HEK293T (cell line): ENCODE measurements around the gene PRDM16.

Experiments
- CTCF ChIA-PET: fragments of 350-600 bp; formaldehyde crosslinking; extraction: SDS; loops from one replicate; lab custom pipeline; 2021; ENCODE audit warnings: antibody characterized with exemption, inconsistent platforms; lab: Yijun Ruan, JAX
- POLR2A ChIA-PET: fragments of 350-600 bp; formaldehyde crosslinking; extraction: SDS; loops from one replicate; lab custom pipeline; 2020; ENCODE audit warnings: antibody characterized with exemption, inconsistent platforms; lab: Yijun Ruan, JAX
- DNase-seq: peaks from one replicate; pipeline ENCODE4 v3.0.0; 2012; ENCODE audit warnings: mixed read lengths; ENCODE audit errors: extremely low spot score
- ARNT ChIP-seq: fragments of 450-650 bp; IDR thresholded peaks from 2 replicates; pipeline ENCODE4 v1.6.1; 2017; ENCODE audit warnings: mild to moderate bottlenecking
- BHLHE40 ChIP-seq: fragments of 450-650 bp; IDR thresholded peaks from 2 replicates; pipeline ENCODE4 v1.6.1; 2016; ENCODE audit warnings: mild to moderate bottlenecking, moderate library complexity, borderline replicate concordance
- CTBP1 ChIP-seq: fragments of 450-650 bp; IDR thresholded peaks from 2 replicates; pipeline ENCODE4 v1.6.1; 2016; ENCODE audit warnings: borderline replicate concordance
- ELF4 ChIP-seq: fragments of 450-650 bp; IDR thresholded peaks from 2 replicates; pipeline ENCODE4 v1.6.1; 2017; ENCODE audit warnings: antibody characterized with exemption
- FOXA1 ChIP-seq: fragments of 450-650 bp; IDR thresholded peaks from 2 replicates; pipeline ENCODE4 v1.6.1; 2016; ENCODE audit warnings: mild to moderate bottlenecking
- FOXK2 ChIP-seq: fragments of 450-650 bp; IDR thresholded peaks from 2 replicates; pipeline ENCODE4 v1.6.1; 2016; ENCODE audit warnings: mild to moderate bottlenecking
- FOXM1 ChIP-seq: fragments of 450-650 bp; IDR thresholded peaks from 2 replicates; pipeline ENCODE4 v1.6.1; 2017; ENCODE audit warnings: mild to moderate bottlenecking, borderline replicate concordance
- HDGF ChIP-seq: fragments of 450-650 bp; IDR thresholded peaks from 2 replicates; pipeline ENCODE4 v1.6.1; 2017; ENCODE audit warnings: antibody characterized with exemption, borderline replicate concordance
- L3MBTL2 ChIP-seq: fragments of 450-650 bp; conservative IDR thresholded peaks from 2 replicates; pipeline ENCODE4 v1.6.1; 2016; ENCODE audit warnings: mild to moderate bottlenecking
- LEF1 ChIP-seq: fragments of 450-650 bp; IDR thresholded peaks from 2 replicates; pipeline ENCODE4 v1.6.1; 2017; ENCODE audit warnings: mild to moderate bottlenecking, borderline replicate concordance
- NFRKB ChIP-seq: fragments of 450-650 bp; IDR thresholded peaks from 2 replicates; pipeline ENCODE4 v1.6.1; 2016; ENCODE audit warnings: mild to moderate bottlenecking, moderate library complexity
- PKNOX1 ChIP-seq: fragments of 450-650 bp; IDR thresholded peaks from 2 replicates; pipeline ENCODE4 v1.6.1; 2016
- SP1 ChIP-seq: fragments of 450-650 bp; IDR thresholded peaks from 2 replicates; pipeline ENCODE4 v1.6.1; 2017
- SUZ12 ChIP-seq: fragments of 450-650 bp; IDR thresholded peaks from 2 replicates; pipeline ENCODE4 v1.6.1; 2016; ENCODE audit warnings: mild to moderate bottlenecking
- TARDBP ChIP-seq: fragments of 450-650 bp; IDR thresholded peaks from 2 replicates; pipeline ENCODE4 v1.6.1; 2016
- ZNF384 ChIP-seq: fragments of 450-650 bp; IDR thresholded peaks from 2 replicates; pipeline ENCODE4 v1.6.1; 2016

The PRDM16 gene

GRCh38 chr1:3353876-3354275, 284.9 kb downstream of the PRDM16 start:
- POLR2A ChIA-PET: interaction anchor here (3.6 kb wide), 1 partner anchor 31 kb away, joined by 12 read pairs; no protein-coding TSS in a partner anchor
- no peak for TF ChIP-seq ZNF384
- no peak for TF ChIP-seq TARDBP
- TF ChIP-seq BHLHE40: no peak
- no peak for TF ChIP-seq HDGF
- no peak for TF ChIP-seq L3MBTL2
- no peak for TF ChIP-seq PKNOX1
- TF ChIP-seq LEF1: no peak
- no peak for TF ChIP-seq ELF4
- TF ChIP-seq SP1: no peak
- TF ChIP-seq CTBP1: no peak
- TF ChIP-seq ARNT: no peak
- no peak for TF ChIP-seq FOXA1
- no peak for TF ChIP-seq FOXM1
- TF ChIP-seq NFRKB: no peak
- TF ChIP-seq SUZ12: no peak
- TF ChIP-seq FOXK2: no peak
- CTCF ChIA-PET: interaction anchor here (0.7 kb wide), 1 partner anchor 55 kb away, joined by 4 read pairs; no protein-coding TSS in a partner anchor
- no peak for DNase-seq

- DNase-seq: no peak
- ChIA-PET CTCF (no interaction called here), POLR2A (interaction anchor here (3.6 kb wide), 1 partner anchor 32 kb away, joined by 12 read pairs; no protein-coding TSS in a partner anchor)
- TF ChIP-seq FOXM1: no peak
- TF ChIP-seq HDGF: no peak
- no peak for TF ChIP-seq LEF1
- TF ChIP-seq SUZ12: no peak
- no peak for TF ChIP-seq PKNOX1
- TF ChIP-seq NFRKB: no peak
- no peak for TF ChIP-seq FOXA1
- TF ChIP-seq FOXK2: no peak
- TF ChIP-seq ARNT: no peak
Measured at GRCh38 chr1:3355089-3355488, 286.1 kb downstream of the PRDM16 start.

GRCh38 chr1:3355894-3356826, 287.2 kb downstream of the PRDM16 start:
- no peak for TF ChIP-seq ARNT
- TF ChIP-seq FOXA1: no peak
- no peak for TF ChIP-seq LEF1
- no peak for TF ChIP-seq NFRKB
- ChIA-PET CTCF (no interaction called here), POLR2A (no interaction called here)
- DNase-seq: no peak

- CTCF ChIA-PET: no interaction called here
- TF ChIP-seq FOXA1 (no peak), SUZ12 (no peak), BHLHE40 (no peak), TARDBP (no peak), SP1 (no peak)
- DNase-seq: no peak
- POLR2A ChIA-PET: no interaction called here
Measured at GRCh38 chr1:3356827-3357460, 287.9 kb downstream of the PRDM16 start.

- ChIA-PET CTCF (no interaction called here), POLR2A (no interaction called here)
- no peak for DNase-seq
- TF ChIP-seq TARDBP (no peak), BHLHE40 (no peak), FOXM1 (no peak), L3MBTL2 (no peak), FOXA1 (no peak), HDGF (no peak), ZNF384 (no peak), NFRKB (no peak), LEF1 (no peak), ARNT (no peak), PKNOX1 (no peak), CTBP1 (no peak), ELF4 (no peak), FOXK2 (no peak)
Measured at GRCh38 chr1:3357526-3358297, 288.7 kb downstream of the PRDM16 start.
